ENCODE data around the gene TEDC1.

Gene TEDC1

DNA sequence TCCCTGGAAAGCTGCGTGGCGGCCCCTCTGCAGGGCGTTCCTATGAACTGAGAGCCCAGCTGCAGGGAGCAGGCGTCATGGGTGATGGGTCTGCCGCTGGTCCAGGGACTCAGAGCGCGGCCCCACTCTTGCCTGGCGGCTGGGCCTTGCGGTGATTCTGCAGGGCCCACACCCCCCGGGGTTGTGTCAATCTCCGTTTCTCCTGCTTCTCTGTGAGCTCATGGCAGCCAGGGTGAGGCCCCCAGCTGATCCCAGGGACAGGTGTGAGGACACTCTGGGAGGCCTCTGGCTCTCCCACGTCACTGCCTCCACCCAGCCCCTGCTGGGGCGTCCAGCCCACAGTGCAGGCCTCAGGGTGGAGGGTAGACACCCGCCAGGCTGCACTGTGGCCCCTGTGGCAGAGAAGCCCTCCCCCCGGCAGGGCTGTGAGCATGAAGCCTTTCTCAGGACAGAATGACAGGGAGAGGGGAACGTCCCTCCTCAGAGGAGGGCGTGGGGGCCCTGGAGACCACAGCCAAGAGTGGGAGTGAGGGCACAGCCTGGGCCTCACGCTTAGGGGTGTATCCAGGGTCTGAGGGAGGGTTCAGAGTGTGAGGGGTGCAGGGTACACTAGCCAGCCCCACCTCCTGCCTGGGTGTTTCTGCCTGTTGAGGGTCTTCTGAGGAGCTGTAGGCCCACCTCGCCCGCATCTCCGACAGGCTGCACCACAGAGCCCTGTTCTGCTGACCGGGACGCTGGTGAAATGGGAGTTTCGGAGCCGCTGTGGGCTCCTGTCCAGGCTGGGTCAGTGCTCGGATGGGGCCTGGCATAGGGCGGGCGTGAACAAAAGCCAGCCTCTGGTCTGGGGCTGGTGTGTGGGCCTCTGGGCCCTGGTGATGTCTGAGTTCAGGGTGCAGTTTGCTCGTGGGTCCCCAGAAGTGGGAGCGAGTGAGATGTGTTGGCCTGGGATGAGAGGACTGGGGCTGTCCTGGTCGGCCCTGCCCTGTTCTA lies 43.1 kb upstream of the TEDC1 start:
- no peaks in the 10 kb centered on the region for H3K36me3 ChIP-seq (replicated peaks; ENCODE audit: insufficient read depth, low read length)
- no peak for TF ChIP-seq EZH2phosphoT487 (IDR thresholded peaks at IDR 0.05; ENCODE audit: low read length)
- TF ChIP-seq, protein P1, sequence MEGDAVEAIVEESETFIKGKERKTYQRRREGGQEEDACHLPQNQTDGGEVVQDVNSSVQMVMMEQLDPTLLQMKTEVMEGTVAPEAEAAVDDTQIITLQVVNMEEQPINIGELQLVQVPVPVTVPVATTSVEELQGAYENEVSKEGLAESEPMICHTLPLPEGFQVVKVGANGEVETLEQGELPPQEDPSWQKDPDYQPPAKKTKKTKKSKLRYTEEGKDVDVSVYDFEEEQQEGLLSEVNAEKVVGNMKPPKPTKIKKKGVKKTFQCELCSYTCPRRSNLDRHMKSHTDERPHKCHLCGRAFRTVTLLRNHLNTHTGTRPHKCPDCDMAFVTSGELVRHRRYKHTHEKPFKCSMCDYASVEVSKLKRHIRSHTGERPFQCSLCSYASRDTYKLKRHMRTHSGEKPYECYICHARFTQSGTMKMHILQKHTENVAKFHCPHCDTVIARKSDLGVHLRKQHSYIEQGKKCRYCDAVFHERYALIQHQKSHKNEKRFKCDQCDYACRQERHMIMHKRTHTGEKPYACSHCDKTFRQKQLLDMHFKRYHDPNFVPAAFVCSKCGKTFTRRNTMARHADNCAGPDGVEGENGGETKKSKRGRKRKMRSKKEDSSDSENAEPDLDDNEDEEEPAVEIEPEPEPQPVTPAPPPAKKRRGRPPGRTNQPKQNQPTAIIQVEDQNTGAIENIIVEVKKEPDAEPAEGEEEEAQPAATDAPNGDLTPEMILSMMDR (IDR thresholded peaks at IDR 0.05; ENCODE audit: low read length), result no peak
- TF ChIP-seq EZH2 (optimal IDR thresholded peaks at IDR 0.05; ENCODE audit: low read depth, low read length), result no peak
- H3K27me3 ChIP-seq (replicated peaks; ENCODE audit: insufficient read depth, low read length), result no peaks in the 10 kb centered on the region
- H3K9me2 ChIP-seq (replicated peaks; ENCODE audit: insufficient read depth, low read length), result no peaks in the 10 kb centered on the region
- H3K9me3 ChIP-seq (replicated peaks; ENCODE audit: insufficient read depth, low read length), result no peaks in the 10 kb centered on the region
- H3K4me3 ChIP-seq (ENCODE audit: low read length), result no peak overlapping the region
- H3K79me2 ChIP-seq (ENCODE audit: low read length), result no peaks in the 10 kb centered on the region
- no peak overlapping the region for H3K27ac ChIP-seq (ENCODE audit: low read length)
- no peak overlapping the region for H3K4me2 ChIP-seq (ENCODE audit: low read depth, low read length)
- no peaks in the 10 kb centered on the region for H4K20me1 ChIP-seq (ENCODE audit: insufficient read depth, low read length)
- no peak for DNase-seq
- no peaks in the 10 kb centered on the region for H3F3A ChIP-seq (ENCODE audit: insufficient read depth, low read length)
- H3K4me1 ChIP-seq (ENCODE audit: low read length), result no peaks in the 10 kb centered on the region
- no peak overlapping the region for H3K9ac ChIP-seq (ENCODE audit: low read length)
- no peak overlapping the region for H2AFZ ChIP-seq (ENCODE audit: low read length)

DNA sequence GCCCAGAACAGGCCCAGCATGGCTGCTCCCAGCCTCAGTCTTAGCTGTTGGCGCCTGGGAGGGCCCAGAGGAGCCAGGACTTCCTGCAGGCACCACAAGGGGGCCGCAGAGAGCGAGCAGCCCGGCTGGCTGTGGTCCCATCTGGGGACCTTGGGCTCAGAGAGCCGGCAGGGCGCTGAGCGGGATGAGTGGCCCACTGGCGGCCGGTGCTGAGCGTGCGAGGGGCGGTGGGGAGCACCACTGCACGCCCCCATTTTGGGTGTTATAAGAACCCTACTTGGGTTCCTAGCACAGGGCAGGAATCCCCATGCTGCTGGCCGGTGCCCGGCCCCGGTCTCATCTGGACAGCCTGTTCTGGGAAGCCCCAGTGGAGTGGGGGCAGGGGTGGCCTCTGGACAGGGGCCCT lies 42.3 kb upstream of the TEDC1 start:
- no peak for DNase-seq
- H3F3A ChIP-seq (ENCODE audit: insufficient read depth, low read length), result no peaks in the 10 kb centered on the region
- H3K4me1 ChIP-seq (ENCODE audit: low read length), result no peaks in the 10 kb centered on the region
- TF ChIP-seq EZH2phosphoT487 (IDR thresholded peaks at IDR 0.05; ENCODE audit: low read length) (no peak), EZH2 (optimal IDR thresholded peaks at IDR 0.05; ENCODE audit: low read depth, low read length) (no peak)
- TF ChIP-seq, protein P1 (IDR thresholded peaks at IDR 0.05; ENCODE audit: low read length), result peak; percentile 43
- no peak overlapping the region for H3K9ac ChIP-seq (ENCODE audit: low read length)
- no peaks in the 10 kb centered on the region for H3K36me3 ChIP-seq (replicated peaks; ENCODE audit: insufficient read depth, low read length)
- no peak overlapping the region for H3K4me3 ChIP-seq (ENCODE audit: low read length)
- no peak overlapping the region for H3K27ac ChIP-seq (ENCODE audit: low read length)
- no peaks in the 10 kb centered on the region for H3K79me2 ChIP-seq (ENCODE audit: low read length)
- H3K9me3 ChIP-seq (replicated peaks; ENCODE audit: insufficient read depth, low read length), result no peaks in the 10 kb centered on the region
- no peak overlapping the region for H2AFZ ChIP-seq (ENCODE audit: low read length)
- no peak overlapping the region for H3K4me2 ChIP-seq (ENCODE audit: low read depth, low read length)
- no peaks in the 10 kb centered on the region for H4K20me1 ChIP-seq (ENCODE audit: insufficient read depth, low read length)
- no peaks in the 10 kb centered on the region for H3K27me3 ChIP-seq (replicated peaks; ENCODE audit: insufficient read depth, low read length)
- H3K9me2 ChIP-seq (replicated peaks; ENCODE audit: insufficient read depth, low read length), result no peaks in the 10 kb centered on the region

DNA sequence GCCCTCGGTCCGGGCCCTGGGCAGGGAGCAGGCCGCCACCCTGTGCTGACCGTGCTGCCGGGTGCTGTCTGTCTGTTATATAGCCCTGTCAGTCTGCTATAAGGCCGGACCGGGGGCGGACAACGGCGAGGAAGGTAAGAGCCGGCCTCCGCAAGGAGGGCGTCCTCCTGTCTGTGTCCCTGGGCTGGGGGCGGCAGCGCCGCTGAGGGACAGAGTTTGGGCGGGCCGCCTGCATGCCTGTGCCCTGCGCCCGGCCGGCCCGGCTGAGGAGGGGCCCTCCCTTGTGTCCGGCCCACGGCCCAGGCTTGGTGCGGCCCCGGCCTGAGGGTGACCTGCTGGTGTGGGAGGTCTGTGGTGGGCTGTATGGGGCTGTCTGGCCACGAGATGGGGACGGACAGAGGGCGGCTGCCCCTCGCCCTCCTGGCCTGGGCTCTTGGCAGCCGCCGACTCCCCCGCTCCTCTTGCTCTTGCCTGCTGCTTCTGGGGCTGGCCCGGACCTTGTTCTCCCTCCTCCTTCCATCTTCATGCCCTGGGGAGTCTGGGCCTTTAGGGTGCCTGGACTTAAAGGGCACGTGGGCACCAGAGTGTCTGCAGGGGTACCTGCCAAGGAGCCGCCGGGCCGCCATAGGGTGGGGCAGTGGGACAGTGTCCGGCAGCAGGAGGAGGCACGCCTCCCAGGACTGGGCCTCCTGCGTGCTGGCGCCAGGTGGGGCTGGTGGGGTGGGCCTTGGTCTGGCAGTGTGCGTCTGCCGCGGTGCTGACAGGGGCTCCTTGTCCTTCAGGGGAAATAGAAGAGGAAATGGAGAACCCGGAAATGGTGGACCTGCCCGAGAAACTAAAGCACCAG lies 41.5 kb upstream of the TEDC1 start:
- Histone ChIP-seq H3K79me2 (ENCODE audit: low read length) (no peaks in the 10 kb centered on the region), H3K9me3 (replicated peaks; ENCODE audit: insufficient read depth, low read length) (no peaks in the 10 kb centered on the region), H3K4me2 (ENCODE audit: low read depth, low read length) (no peak overlapping the region), H3F3A (ENCODE audit: insufficient read depth, low read length) (no peaks in the 10 kb centered on the region), H2AFZ (ENCODE audit: low read length) (no peak overlapping the region), H3K4me3 (ENCODE audit: low read length) (no peak overlapping the region), H3K9ac (ENCODE audit: low read length) (no peak overlapping the region), H3K36me3 (replicated peaks; ENCODE audit: insufficient read depth, low read length) (no peaks in the 10 kb centered on the region), H3K27ac (ENCODE audit: low read length) (no peak overlapping the region), H4K20me1 (ENCODE audit: insufficient read depth, low read length) (no peaks in the 10 kb centered on the region), H3K4me1 (ENCODE audit: low read length) (no peaks in the 10 kb centered on the region), H3K9me2 (replicated peaks; ENCODE audit: insufficient read depth, low read length) (no peaks in the 10 kb centered on the region), H3K27me3 (replicated peaks; ENCODE audit: insufficient read depth, low read length) (no peaks in the 10 kb centered on the region)
- TF ChIP-seq EZH2 (optimal IDR thresholded peaks at IDR 0.05; ENCODE audit: low read depth, low read length) (no peak), EZH2phosphoT487 (IDR thresholded peaks at IDR 0.05; ENCODE audit: low read length) (no peak)
- TF ChIP-seq, protein P1 (IDR thresholded peaks at IDR 0.05; ENCODE audit: low read length), result no peak
- no peak for DNase-seq
